Measurements from ENCODE around the gene PSMC6. TPM values are rescaled to one million over a fixed set of nuclear protein-coding genes. Genes with fewer than 3 reads are reported as not detected.

The PSMC6 gene
- total RNA-seq (ENCODE audit: unreplicated experiment), result 101 TPM
- long read RNA-seq, transcript PSMC6-201 (14 exons, 2,188 nt), result major isoform, 116 of 135 reads
- long read RNA-seq, partial matches to known transcripts, result 1 of 135 reads
- long read RNA-seq, other reads (novel, unspliced or antisense), result 14 of 135 reads

DNA sequence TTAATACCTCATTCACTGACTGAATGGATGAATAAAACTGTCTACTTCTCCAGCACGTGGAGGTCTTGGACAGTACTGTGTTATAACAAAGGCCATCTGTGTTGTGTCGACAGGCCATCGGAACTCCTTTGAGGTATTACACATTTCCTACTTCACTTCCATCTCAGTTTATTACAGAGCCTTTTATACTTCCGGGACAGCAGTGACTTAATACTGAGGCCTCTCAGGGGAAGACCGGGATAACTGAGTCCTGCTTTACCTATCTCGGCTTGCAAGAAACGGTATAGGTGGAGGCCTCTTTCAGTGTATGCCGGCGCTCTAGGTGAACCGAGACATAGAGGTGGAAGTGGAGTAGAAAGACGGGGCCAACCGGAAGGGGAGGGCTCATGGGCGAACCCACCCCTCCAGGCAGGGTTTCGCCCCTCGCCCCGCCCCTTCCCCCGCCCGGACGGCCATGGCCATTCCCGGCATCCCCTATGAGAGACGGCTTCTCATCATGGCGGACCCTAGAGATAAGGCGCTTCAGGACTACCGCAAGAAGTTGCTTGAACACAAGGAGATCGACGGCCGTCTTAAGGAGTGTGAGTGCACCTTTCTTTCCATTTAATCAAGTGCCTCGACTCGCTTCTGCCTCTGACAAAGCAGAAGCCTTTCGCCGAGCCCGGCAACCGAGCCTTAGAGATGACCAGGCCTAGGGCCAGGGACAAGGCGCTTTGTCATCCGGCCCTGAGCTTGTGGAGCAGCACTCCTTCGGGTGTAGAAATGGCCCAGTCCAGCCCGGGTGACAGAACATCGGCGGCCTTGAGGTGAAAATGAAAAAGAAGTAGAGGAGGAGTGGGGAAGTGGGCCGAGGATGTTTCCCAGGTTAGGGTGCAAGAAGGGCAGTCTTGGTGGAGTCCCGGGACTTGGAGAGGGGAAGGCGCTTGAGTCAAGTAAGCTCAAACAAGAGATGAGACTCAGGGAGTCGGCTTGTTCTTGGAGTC, at the start of gene PSMC6:
Gene PSMC6, plus strand, starts transcription at position 477 of the 983 bp plus-strand sequence. Its CDS starts 20 bp downstream, at position 497.
- Mint-ChIP-seq H3K27me3 (ENCODE audit: unreplicated experiment) (no peaks in the 10 kb centered on the region), H3K27ac (ENCODE audit: unreplicated experiment) (peak within 1 kb of the TSS; percentile 98), H3K36me3 (ENCODE audit: unreplicated experiment) (no peaks in the 10 kb centered on the region), H3K9me3 (ENCODE audit: unreplicated experiment) (peaks cover 8% of the 10 kb centered on the region), H3K4me1 (ENCODE audit: low read depth, unreplicated experiment) (peaks cover 7% of the 10 kb centered on the region), H3K4me3 (ENCODE audit: unreplicated experiment) (peak within 1 kb of the TSS; percentile 100)
- peak; percentile 98 for DNase-seq
- TF ChIP-seq, protein P1, sequence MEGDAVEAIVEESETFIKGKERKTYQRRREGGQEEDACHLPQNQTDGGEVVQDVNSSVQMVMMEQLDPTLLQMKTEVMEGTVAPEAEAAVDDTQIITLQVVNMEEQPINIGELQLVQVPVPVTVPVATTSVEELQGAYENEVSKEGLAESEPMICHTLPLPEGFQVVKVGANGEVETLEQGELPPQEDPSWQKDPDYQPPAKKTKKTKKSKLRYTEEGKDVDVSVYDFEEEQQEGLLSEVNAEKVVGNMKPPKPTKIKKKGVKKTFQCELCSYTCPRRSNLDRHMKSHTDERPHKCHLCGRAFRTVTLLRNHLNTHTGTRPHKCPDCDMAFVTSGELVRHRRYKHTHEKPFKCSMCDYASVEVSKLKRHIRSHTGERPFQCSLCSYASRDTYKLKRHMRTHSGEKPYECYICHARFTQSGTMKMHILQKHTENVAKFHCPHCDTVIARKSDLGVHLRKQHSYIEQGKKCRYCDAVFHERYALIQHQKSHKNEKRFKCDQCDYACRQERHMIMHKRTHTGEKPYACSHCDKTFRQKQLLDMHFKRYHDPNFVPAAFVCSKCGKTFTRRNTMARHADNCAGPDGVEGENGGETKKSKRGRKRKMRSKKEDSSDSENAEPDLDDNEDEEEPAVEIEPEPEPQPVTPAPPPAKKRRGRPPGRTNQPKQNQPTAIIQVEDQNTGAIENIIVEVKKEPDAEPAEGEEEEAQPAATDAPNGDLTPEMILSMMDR (IDR thresholded peaks at IDR 0.05; ENCODE audit: partially characterized antibody, unreplicated experiment), result no peak

DNA sequence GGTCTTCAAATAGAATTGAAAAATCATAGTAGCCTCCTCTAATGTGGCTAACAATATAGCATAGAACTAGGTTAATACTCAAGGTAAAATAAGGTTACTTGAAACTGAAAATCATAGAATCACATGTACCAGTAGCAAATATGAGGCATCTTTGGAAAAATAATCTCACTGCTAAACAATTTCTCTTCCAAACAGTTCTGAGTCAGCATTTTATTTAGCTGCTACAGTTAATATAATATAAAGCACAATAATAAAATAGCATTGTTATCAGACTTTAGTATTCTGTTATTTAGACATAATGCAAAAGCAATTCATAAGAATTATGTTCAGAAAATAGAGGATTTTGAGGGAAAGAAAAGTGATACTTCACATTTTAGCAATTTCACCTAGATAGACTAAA, 46.7 kb upstream of the PSMC6 start:
- no peaks in the 10 kb centered on the region for H3K27me3 Mint-ChIP-seq (ENCODE audit: unreplicated experiment)
- no peaks in the 10 kb centered on the region for H3K9me3 Mint-ChIP-seq (ENCODE audit: unreplicated experiment)
- TF ChIP-seq, protein P1 (IDR thresholded peaks at IDR 0.05; ENCODE audit: partially characterized antibody, unreplicated experiment), result no peak
- no peaks in the 10 kb centered on the region for H3K36me3 Mint-ChIP-seq (ENCODE audit: unreplicated experiment)
- no peak overlapping the region for H3K27ac Mint-ChIP-seq (ENCODE audit: unreplicated experiment)
- DNase-seq, result no peak
- H3K4me3 Mint-ChIP-seq (ENCODE audit: unreplicated experiment), result no peak overlapping the region
- H3K4me1 Mint-ChIP-seq (ENCODE audit: low read depth, unreplicated experiment), result no peaks in the 10 kb centered on the region

DNA sequence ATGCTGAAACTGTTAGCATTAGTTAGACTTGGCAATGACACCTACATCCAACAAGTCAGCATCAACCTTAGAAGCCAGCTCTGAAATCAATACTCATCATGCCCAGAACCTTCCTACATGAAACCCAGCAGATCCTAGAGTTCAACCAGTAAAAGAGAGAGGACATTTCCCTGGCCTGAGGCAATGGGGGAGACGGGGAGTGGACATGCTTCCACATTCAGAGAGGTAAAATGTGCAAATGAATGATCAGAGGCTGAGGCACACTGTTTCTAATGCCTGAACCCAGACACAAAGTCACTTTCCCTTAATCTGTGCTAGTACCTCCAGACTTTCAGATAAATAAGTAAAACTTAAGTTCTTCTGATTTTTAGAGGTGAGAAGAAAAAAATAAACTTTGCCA, 46.2 kb upstream of the PSMC6 start:
- H3K4me1 Mint-ChIP-seq (ENCODE audit: low read depth, unreplicated experiment), result no peaks in the 10 kb centered on the region
- no peak overlapping the region for H3K4me3 Mint-ChIP-seq (ENCODE audit: unreplicated experiment)
- H3K27me3 Mint-ChIP-seq (ENCODE audit: unreplicated experiment), result no peaks in the 10 kb centered on the region
- H3K9me3 Mint-ChIP-seq (ENCODE audit: unreplicated experiment), result no peaks in the 10 kb centered on the region
- no peak overlapping the region for H3K27ac Mint-ChIP-seq (ENCODE audit: unreplicated experiment)
- H3K36me3 Mint-ChIP-seq (ENCODE audit: unreplicated experiment), result no peaks in the 10 kb centered on the region
- TF ChIP-seq, protein P1 (IDR thresholded peaks at IDR 0.05; ENCODE audit: partially characterized antibody, unreplicated experiment), result no peak
- DNase-seq, result no peak

DNA sequence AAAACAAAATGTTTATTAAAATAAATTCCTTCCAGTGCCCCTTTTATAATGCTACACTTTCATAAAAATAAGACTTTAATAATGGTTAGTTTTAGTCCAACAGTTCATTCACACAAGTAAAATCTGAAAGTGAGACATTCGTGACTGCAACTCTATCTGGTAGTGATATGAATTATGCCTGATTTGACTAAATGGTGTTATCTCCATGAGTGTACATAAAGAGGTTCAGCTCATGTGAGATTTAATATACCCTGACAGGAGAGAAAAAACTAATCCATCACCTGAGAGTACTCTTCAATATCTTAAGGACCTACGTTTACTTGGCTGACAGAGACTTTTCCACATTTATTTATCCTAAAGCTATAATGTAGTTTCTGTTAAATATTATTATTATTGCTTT, 45.7 kb upstream of the PSMC6 start:
- Mint-ChIP-seq H3K4me1 (ENCODE audit: low read depth, unreplicated experiment) (no peaks in the 10 kb centered on the region), H3K4me3 (ENCODE audit: unreplicated experiment) (no peak overlapping the region), H3K27me3 (ENCODE audit: unreplicated experiment) (no peaks in the 10 kb centered on the region), H3K27ac (ENCODE audit: unreplicated experiment) (no peak overlapping the region), H3K9me3 (ENCODE audit: unreplicated experiment) (no peaks in the 10 kb centered on the region), H3K36me3 (ENCODE audit: unreplicated experiment) (no peaks in the 10 kb centered on the region)
- TF ChIP-seq, protein P1 (IDR thresholded peaks at IDR 0.05; ENCODE audit: partially characterized antibody, unreplicated experiment), result no peak
- DNase-seq, result no peak

DNA sequence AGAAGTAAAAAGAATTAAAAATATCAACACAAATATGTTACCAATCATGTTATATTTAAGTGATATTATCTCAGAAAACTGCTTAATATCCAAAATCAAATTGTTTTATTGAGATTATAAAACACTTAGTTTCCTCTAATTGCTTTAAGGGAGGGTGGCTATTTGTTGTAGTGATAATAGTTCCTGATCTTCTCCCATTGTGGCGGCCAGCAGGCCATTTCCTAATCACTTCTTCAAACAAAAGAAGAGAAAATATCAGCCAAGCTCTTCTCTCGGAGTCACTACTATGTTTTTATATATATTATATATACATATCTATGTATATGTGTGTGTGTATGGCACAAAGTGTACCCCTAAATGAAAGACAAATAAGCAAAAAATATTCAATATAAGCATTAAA, 43.1 kb upstream of the PSMC6 start:
- H3K4me3 Mint-ChIP-seq (ENCODE audit: unreplicated experiment), result no peak overlapping the region
- TF ChIP-seq, protein P1 (IDR thresholded peaks at IDR 0.05; ENCODE audit: partially characterized antibody, unreplicated experiment), result no peak
- no peaks in the 10 kb centered on the region for H3K27me3 Mint-ChIP-seq (ENCODE audit: unreplicated experiment)
- H3K4me1 Mint-ChIP-seq (ENCODE audit: low read depth, unreplicated experiment), result no peaks in the 10 kb centered on the region
- DNase-seq, result no peak
- H3K36me3 Mint-ChIP-seq (ENCODE audit: unreplicated experiment), result no peaks in the 10 kb centered on the region
- H3K9me3 Mint-ChIP-seq (ENCODE audit: unreplicated experiment), result no peaks in the 10 kb centered on the region
- H3K27ac Mint-ChIP-seq (ENCODE audit: unreplicated experiment), result no peak overlapping the region
